ENCODE measurements around the gene GPR25.

DNA sequence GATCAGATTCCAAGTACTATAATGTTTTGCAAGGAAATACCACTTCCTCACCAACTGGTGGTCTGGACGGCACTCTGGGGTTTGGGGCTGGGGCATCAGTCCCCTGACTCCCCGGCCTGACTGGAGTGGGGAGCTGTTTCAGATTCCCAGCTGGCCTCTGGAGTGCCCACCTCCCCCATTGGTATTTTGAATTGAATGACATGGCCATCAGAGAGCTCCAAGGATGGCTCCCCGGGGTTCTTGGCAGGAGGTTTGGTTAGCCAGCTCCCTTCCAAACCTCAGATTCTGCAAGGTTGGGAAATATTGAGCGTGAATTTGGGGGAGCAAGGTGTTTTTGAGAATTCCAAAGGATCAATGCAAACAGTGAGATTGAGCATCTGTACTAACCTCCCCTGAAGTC is 19.8 kb downstream of the GPR25 start:
- TF ChIP-seq, protein P1, sequence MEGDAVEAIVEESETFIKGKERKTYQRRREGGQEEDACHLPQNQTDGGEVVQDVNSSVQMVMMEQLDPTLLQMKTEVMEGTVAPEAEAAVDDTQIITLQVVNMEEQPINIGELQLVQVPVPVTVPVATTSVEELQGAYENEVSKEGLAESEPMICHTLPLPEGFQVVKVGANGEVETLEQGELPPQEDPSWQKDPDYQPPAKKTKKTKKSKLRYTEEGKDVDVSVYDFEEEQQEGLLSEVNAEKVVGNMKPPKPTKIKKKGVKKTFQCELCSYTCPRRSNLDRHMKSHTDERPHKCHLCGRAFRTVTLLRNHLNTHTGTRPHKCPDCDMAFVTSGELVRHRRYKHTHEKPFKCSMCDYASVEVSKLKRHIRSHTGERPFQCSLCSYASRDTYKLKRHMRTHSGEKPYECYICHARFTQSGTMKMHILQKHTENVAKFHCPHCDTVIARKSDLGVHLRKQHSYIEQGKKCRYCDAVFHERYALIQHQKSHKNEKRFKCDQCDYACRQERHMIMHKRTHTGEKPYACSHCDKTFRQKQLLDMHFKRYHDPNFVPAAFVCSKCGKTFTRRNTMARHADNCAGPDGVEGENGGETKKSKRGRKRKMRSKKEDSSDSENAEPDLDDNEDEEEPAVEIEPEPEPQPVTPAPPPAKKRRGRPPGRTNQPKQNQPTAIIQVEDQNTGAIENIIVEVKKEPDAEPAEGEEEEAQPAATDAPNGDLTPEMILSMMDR (IDR thresholded peaks at IDR 0.05; ENCODE audit: insufficient read depth, low read depth, low read length) = no peak
- no peak for TF ChIP-seq EZH2 (IDR thresholded peaks at IDR 0.05; ENCODE audit: insufficient read depth, low read length)

Data from astrocyte (in vitro differentiated cells and primary cell).